ENCODE measurements around the gene OGFRL1.

DNA sequence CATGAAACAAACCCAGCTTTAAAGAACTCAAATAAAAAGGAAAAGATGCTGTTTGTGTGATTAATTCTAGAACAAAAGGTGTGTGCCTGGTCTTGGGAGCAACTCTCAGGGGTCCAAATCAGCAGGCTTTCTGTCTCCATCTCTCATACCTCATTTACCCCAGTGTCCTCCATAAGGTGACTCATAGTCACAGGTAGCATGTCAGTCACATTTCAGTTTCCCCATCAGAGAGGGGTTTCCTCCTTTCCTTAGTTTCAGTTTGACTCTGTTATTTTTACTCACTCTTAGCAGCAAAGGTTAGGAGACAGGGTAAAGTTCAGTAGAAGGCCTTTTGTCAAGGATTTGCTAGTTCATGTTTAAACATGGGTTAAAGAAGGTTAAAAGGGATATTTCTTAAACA is 46.2 kb downstream of the OGFRL1 start:
- TF ChIP-seq EZH2phosphoT487 (IDR thresholded peaks at IDR 0.05) (no peak), EZH2 (IDR thresholded peaks at IDR 0.05) (no peak)
- TF ChIP-seq, protein P1, sequence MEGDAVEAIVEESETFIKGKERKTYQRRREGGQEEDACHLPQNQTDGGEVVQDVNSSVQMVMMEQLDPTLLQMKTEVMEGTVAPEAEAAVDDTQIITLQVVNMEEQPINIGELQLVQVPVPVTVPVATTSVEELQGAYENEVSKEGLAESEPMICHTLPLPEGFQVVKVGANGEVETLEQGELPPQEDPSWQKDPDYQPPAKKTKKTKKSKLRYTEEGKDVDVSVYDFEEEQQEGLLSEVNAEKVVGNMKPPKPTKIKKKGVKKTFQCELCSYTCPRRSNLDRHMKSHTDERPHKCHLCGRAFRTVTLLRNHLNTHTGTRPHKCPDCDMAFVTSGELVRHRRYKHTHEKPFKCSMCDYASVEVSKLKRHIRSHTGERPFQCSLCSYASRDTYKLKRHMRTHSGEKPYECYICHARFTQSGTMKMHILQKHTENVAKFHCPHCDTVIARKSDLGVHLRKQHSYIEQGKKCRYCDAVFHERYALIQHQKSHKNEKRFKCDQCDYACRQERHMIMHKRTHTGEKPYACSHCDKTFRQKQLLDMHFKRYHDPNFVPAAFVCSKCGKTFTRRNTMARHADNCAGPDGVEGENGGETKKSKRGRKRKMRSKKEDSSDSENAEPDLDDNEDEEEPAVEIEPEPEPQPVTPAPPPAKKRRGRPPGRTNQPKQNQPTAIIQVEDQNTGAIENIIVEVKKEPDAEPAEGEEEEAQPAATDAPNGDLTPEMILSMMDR (IDR thresholded peaks at IDR 0.05): no peak

All from neural progenitor cell (in vitro differentiated cells).